Lower leg skin (tissue), 4 donors: ENCODE data around the gene TMEM151B. TPM values are rescaled to one million over a fixed set of nuclear protein-coding genes. Genes with fewer than 3 reads are reported as not detected.
A peak's percentile ranks its signal among the peaks of the same experiment; 100 is the strongest.
"Not testable (repeated sequence)": the region's sequence is repeated elsewhere in the genome, so short reads cannot be mapped to it uniquely, and the experiment has no call there.

Experiments
- DNase-seq, 2 donors: peaks; one replicate each; pipeline ENCODE4 v3.0.0-alpha.2; 2019; ENCODE audit warnings: low spot score in 2 of 2
- H3K4me3 ChIP-seq: fragments of 200-600 bp; sonication (generic); 2 replicates; pipeline ENCODE4 v1.5.1; 2017; ENCODE audit warnings: mild to moderate bottlenecking, low read depth; ENCODE audit not compliant: poor library complexity, severe bottlenecking
- CTCF ChIP-seq, 3 donors: fragments of 450-650 bp; IDR thresholded peaks; one replicate each; pipeline ENCODE4 v1.5.1; 2016; ENCODE audit warnings: antibody characterized with exemption in 3 of 3, mild to moderate bottlenecking in 3 of 3, moderate library complexity in 2 of 3
- POLR2A ChIP-seq, 2 donors: fragments of 450-650 bp; IDR thresholded peaks; one replicate each; pipeline ENCODE4 v1.6.1; 2016 to 2017; ENCODE audit warnings: antibody characterized with exemption in 2 of 2, mild to moderate bottlenecking in 1 of 2, moderate library complexity in 1 of 2
- WGBS, 2 donors: methylation state at CpG; one replicate each; pipeline ENCODE4 v1.1.5; 2018; 5-methylcytosine and 5-hydroxymethylcytosine counted together
- intact Hi-C: fragments of 100-400 bp; cut with DNase I; formaldehyde crosslinking; loops from one replicate; pipeline ENCODE4 v1.15.0; 2023; ENCODE audit warnings: low total_unique reads
- total RNA-seq, 4 donors: library from RNA; depleted of rRNA; stranded (reverse); fragments of >200 nt; gene quantifications; one replicate each; pipeline ENCODE4 v1.1.0, GENCODE V29; 2016

Gene TMEM151B
- total RNA-seq, 4 donors from 2014 or later, result 0.10 to 0.42 TPM; not detected in 2

- intact Hi-C loops, result no loop called here
- 49 to 56% methylated on average over 3 of the region's 3 CpGs for WGBS, 2 donors
Observed at GRCh38 chr6:44315516-44315915, 45.3 kb downstream of the TMEM151B start.

DNA sequence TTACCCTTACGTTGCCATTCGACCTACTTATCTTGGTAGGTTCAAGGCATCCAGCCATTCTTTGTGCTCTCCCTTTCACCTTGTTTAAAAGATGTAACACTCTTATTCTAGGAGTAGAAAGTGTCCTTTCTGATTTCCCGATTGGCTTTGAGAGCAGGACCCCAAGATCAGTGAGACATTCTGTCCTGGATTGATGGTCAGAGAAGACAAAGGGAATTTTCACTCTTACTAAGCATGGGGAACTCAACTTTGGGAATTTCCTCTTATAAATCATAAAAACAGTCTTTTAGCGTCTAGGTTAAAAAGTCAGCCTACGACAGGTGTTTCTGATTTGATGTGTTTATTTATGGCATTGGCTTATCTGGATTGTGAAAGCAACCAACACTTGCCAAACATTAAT, 45.7 kb downstream of the TMEM151B start:
- 67 to 75% methylated on average over 5 of the region's 5 CpGs for WGBS, 2 donors
- no peak for TF ChIP-seq CTCF (IDR thresholded peaks at IDR 0.05)
- no peak for TF ChIP-seq POLR2A (IDR thresholded peaks at IDR 0.05)
- intact Hi-C loops, result no loop called here
- no peak overlapping the region for H3K4me3 ChIP-seq
- DNase-seq, result no peak

More at GRCh38 chr6:44315516-44315915, 45.3 kb downstream of the TMEM151B start:
- H3K4me3 ChIP-seq, result no peak overlapping the region
- no peak for DNase-seq
- TF ChIP-seq POLR2A (IDR thresholded peaks at IDR 0.05) (no peak), CTCF (IDR thresholded peaks at IDR 0.05) (no peak)

GRCh38 chr6:44316481-44316880, 46.2 kb downstream of the TMEM151B start:
- 83 to 87% methylated on average over 12 of the region's 12 CpGs for WGBS, 2 donors
- no peak for DNase-seq
- H3K4me3 ChIP-seq, result no peak overlapping the region
- no peak for TF ChIP-seq POLR2A (IDR thresholded peaks at IDR 0.05)
- no peak for TF ChIP-seq CTCF (IDR thresholded peaks at IDR 0.05)
- intact Hi-C loops, result no loop called here

DNA sequence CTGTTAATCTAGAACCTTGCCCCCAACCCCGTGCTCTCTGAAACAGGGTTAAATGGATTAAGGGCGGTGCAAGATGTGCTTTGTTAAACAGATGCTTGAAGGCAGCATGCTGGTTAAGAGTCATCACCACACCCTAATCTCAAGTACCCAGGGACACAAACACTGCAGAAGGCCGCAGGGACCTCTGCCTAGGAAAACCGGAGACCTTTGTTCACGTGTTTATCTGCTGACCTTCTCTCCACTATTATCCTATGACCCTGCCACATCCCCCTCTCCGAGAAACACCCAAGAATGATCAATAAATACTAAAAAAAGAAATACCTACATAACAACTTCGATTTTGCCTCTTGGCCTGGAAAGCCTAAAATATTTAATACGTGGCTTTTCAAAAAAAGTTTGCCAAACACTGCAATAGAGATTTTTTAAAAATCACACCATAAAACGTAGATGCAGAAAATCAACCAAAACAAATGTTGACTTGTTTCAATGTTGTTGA, 46.9 kb downstream of the TMEM151B start:
- DNase-seq, intact Hi-C loops, H3K4me3 ChIP-seq: not testable (repeated sequence)
- WGBS, 2 donors, result 81 to 83% methylated on average over 9 of the region's 9 CpGs

GRCh38 chr6:44321210-44321609, 51.0 kb downstream of the TMEM151B start:
- 89 to 91% methylated on average over 3 of the region's 3 CpGs for WGBS, 2 donors
- H3K4me3 ChIP-seq, result no peak overlapping the region
- DNase-seq, result peak in 1 of 2 donors; percentile 62
- TF ChIP-seq POLR2A (IDR thresholded peaks at IDR 0.05) (no peak), CTCF (IDR thresholded peaks at IDR 0.05) (no peak)
- intact Hi-C loops, result no loop called here

GRCh38 chr6:44327096-44327495, 56.8 kb downstream of the TMEM151B start:
- TF ChIP-seq CTCF (IDR thresholded peaks at IDR 0.05), result no peak
- TF ChIP-seq POLR2A (IDR thresholded peaks at IDR 0.05), result no peak
- no peak for DNase-seq
- intact Hi-C loops, result no loop called here
- H3K4me3 ChIP-seq, result no peak overlapping the region
